Islet of Langerhans (tissue), 1 donor: ENCODE measurements around the gene OBSCN.

Experiments
- FAIRE-seq: peaks from one replicate; lab custom pipeline; 2011; peaks lifted over from hg19 to GRCh38; lab: Jason Lieb, UNC

OBSCN gene

GRCh38 chr1:228368801-228369607 lies 161.2 kb downstream of the OBSCN start:
- no peak for FAIRE-seq

GRCh38 chr1:228369608-228370438 lies 162.0 kb downstream of the OBSCN start:
- FAIRE-seq: no peak

- no peak for FAIRE-seq
Observed at GRCh38 chr1:228370439-228370940, 162.6 kb downstream of the OBSCN start.

- FAIRE-seq: no peak
Observed at GRCh38 chr1:228370941-228371740, 163.3 kb downstream of the OBSCN start.

- no peak for FAIRE-seq
Observed at GRCh38 chr1:228371741-228372182, 163.9 kb downstream of the OBSCN start.

- no peak for FAIRE-seq
Observed at GRCh38 chr1:228372183-228373003, 164.5 kb downstream of the OBSCN start.

- FAIRE-seq: no peak
Observed at GRCh38 chr1:228373004-228373680, 165.3 kb downstream of the OBSCN start.

- no peak for FAIRE-seq
Observed at GRCh38 chr1:228373681-228374571, 166.1 kb downstream of the OBSCN start.

GRCh38 chr1:228374711-228375577 lies 167.1 kb downstream of the OBSCN start:
- no peak for FAIRE-seq

GRCh38 chr1:228375578-228376261 lies 167.9 kb downstream of the OBSCN start:
- FAIRE-seq: no peak

GRCh38 chr1:228376262-228376628 lies 168.4 kb downstream of the OBSCN start:
- no peak for FAIRE-seq

- FAIRE-seq: no peak
Observed at GRCh38 chr1:228376651-228377631, 169.1 kb downstream of the OBSCN start.

GRCh38 chr1:228377664-228378089 lies 169.8 kb downstream of the OBSCN start:
- no peak for FAIRE-seq

- FAIRE-seq: no peak
Observed at GRCh38 chr1:228378090-228378872, 170.4 kb downstream of the OBSCN start.

- FAIRE-seq: no peak
Observed at GRCh38 chr1:228378873-228379460, 171.1 kb downstream of the OBSCN start.

GRCh38 chr1:228379666-228380065 lies 171.8 kb downstream of the OBSCN start:
- FAIRE-seq: no peak
